VCaP (cell line): ENCODE results near the gene FIBIN.

ENCODE experiments used
- H3K27ac ChIP-seq: fragments of 450-650 bp; 2 replicates; pipeline ENCODE4 v1.5.1; 2017
- CTCF ChIP-seq: fragments of 450-650 bp; conservative IDR thresholded peaks from 2 replicates; pipeline ENCODE4 v1.5.1; 2017; ENCODE audit warnings: mild to moderate bottlenecking, moderate library complexity

The FIBIN gene

DNA sequence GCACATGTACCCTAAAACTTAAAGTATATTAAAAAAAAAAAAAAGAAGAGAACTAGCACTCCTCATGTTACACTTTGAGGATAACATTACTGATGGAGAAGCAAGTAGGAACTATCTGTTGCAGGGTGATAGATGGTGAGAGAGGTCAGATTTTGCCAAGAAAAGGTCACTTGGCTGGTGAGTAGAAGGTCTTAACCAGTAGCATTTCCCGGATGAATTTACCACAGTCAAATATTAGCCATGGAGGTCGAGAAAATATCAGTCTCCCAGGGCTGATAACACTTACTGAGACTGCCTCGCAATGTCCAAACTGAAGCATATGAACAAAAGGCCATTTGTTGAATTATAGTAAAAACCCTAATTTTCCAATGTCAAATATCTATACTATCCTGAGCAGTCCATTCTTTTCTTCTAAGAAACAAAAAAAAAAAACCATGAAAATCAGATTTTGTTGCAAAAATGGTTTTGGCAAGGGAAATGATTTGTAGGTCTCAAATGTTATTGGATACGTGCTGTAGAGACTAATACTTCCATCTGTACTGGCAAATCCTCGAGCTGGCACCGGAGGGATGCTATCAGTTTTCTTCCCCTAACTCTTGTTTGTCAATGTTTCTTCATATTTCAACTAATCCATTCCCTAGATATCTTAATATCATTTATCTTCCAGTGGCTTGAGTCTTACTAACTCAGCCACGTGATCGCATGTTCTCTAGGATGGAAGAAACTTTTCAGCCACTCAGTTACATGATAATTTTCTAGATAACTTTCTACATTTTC lies 32.2 kb downstream of the FIBIN start:
- H3K27ac ChIP-seq, result no peak overlapping the region
- no peak for TF ChIP-seq CTCF

GRCh38 chr11:27028561-27028965 lies 34.7 kb downstream of the FIBIN start:
- TF ChIP-seq CTCF, result no peak

GRCh38 chr11:27029966-27030365 lies 36.1 kb downstream of the FIBIN start:
- no peak for TF ChIP-seq CTCF
- no peak overlapping the region for H3K27ac ChIP-seq

More at GRCh38 chr11:27028561-27028965, 34.7 kb downstream of the FIBIN start:
- H3K27ac ChIP-seq, result no peak overlapping the region

- TF ChIP-seq CTCF, result no peak
- H3K27ac ChIP-seq, result no peak overlapping the region
These were observed 37.8 kb downstream of the FIBIN start for GRCh38 chr11:27031754-27032153.

DNA sequence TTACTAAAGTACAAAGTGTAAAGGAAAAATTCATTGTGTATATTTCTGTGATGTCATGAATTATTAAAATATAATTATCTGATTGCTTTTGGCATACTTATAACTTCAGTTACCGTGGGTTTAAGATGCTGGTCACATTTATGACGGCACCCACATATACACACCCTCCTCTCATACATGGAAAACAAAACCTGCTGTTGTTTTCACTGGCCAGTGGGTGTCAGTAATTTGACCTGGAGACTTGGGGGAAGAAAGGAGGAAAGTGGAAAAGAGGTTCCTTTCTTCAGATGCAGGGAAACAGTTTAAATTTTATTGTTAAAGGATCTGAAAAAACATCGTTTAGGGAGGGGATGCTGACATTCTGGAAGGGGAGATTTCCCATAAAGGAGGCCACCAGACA lies 46.0 kb downstream of the FIBIN start:
- no peak overlapping the region for H3K27ac ChIP-seq
- no peak for TF ChIP-seq CTCF

DNA sequence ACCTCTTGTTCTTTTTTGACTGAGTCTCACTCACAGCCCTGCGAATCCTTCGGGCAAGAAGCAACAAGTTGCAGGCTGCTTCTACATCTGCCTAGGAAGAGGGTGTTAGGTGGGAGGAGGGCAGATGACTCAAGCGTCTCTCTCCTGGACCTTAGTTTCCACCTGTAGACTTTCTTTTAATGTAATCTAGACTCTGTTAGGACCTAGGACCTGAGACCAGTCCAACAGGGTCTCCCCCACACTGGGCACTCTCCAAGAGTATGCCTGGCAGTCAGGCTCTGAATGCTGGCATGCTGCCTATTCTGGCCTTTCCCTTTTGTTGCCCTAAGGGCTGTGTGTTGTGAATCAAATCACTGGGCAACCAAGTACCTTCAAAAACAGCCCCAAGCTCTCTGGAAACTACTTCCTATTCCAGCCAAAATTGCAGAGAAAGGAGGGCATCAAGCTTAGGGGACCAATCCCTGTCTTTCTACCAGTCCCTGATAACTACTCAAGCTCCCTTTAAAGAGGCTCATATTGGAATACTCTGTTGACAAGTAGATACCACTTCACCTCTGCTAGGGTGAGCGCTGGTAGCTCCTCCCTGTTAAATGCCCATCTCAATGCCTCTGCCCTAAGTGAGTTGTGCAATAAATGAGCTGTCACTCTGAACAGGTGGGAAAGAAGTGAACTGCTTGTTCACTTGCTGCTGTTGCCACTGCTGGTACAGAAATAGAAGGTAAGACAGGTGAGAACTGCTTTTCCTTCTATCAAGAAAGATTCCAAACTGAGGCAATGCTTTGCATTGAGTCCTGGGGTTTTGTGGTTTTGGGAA lies 46.6 kb downstream of the FIBIN start, which contains the start of gene BBOX1:
Gene BBOX1, plus strand, starts transcription at position 514 of the 814 bp plus-strand sequence. CDS start 14,616 bp downstream, outside the sequence.
- TF ChIP-seq CTCF, result no peak
- H3K27ac ChIP-seq, result no peak within 1 kb of the TSS

GRCh38 chr11:27041141-27041899 lies 47.4 kb downstream of the FIBIN start:
- H3K27ac ChIP-seq, result no peak overlapping the region
- no peak for TF ChIP-seq CTCF
